SK-N-SH treated with all-trans-retinoic acid at 6 μM for 48 hours (cell line): ENCODE results near the gene MYDGF.

Source experiments
- ATAC-seq: fragments of 200-7000 bp; cut with Tn5 transposase; 3 replicates; pipeline ENCODE4 v1.9.1; 2020; ENCODE audit warnings: mild to moderate bottlenecking, moderate library complexity
- ARNTL ChIP-seq: fragments of 450-650 bp; formaldehyde crosslinking; IDR thresholded peaks from 2 replicates; pipeline ENCODE4 v1.5.0; 2020; ENCODE audit warnings: low read depth, mild to moderate bottlenecking, moderate library complexity, borderline replicate concordance
- BACH2 ChIP-seq: fragments of 250-450 bp; sonication (Bioruptor Pico); IDR thresholded peaks from 2 replicates; pipeline ENCODE4 v1.9.0; 2021; ENCODE audit warnings: mild to moderate bottlenecking, borderline replicate concordance
- CSDC2 ChIP-seq: fragments of 250-450 bp; sonication (Bioruptor Pico); IDR thresholded peaks from 2 replicates; pipeline ENCODE4 v1.5.0; 2020; ENCODE audit warnings: mild to moderate bottlenecking, moderate library complexity
- CSRNP3 ChIP-seq: fragments of 250-450 bp; sonication (Bioruptor Pico); IDR thresholded peaks from 2 replicates; pipeline ENCODE4 v1.5.1; 2021; ENCODE audit warnings: mild to moderate bottlenecking, moderate library complexity
- ESRRG ChIP-seq: fragments of 250-450 bp; sonication (Bioruptor Pico); IDR thresholded peaks from 2 replicates; pipeline ENCODE4 v1.6.1; 2021; ENCODE audit warnings: mild to moderate bottlenecking
- ISL1 ChIP-seq: fragments of 250-450 bp; sonication (Bioruptor Pico); IDR thresholded peaks from 2 replicates; pipeline ENCODE4 v2.1.2; 2022; ENCODE audit warnings: mild to moderate bottlenecking, moderate library complexity
- OSR1 ChIP-seq: fragments of 250-450 bp; sonication (Bioruptor Pico); IDR thresholded peaks from 2 replicates; pipeline ENCODE4 v1.8.0; 2022; ENCODE audit warnings: moderate library complexity, mild to moderate bottlenecking, inconsistent platforms
- POU6F1 ChIP-seq: fragments of 250-450 bp; sonication (Bioruptor Pico); IDR thresholded peaks from 2 replicates; pipeline ENCODE4 v1.8.0; 2021; ENCODE audit warnings: low read depth, mild to moderate bottlenecking, moderate library complexity, borderline replicate concordance
- PPARA ChIP-seq: fragments of 250-450 bp; sonication (Bioruptor Pico); IDR thresholded peaks from 2 replicates; pipeline ENCODE4 v1.5.0; 2020; ENCODE audit warnings: mild to moderate bottlenecking, borderline replicate concordance
- RARB ChIP-seq: fragments of 250-450 bp; sonication (Bioruptor Pico); IDR thresholded peaks from 2 replicates; pipeline ENCODE4 v1.8.0; 2021; ENCODE audit warnings: mild to moderate bottlenecking, moderate library complexity
- TCF4 ChIP-seq: fragments of 250-450 bp; sonication (Bioruptor Pico); IDR thresholded peaks from 2 replicates; pipeline ENCODE4 v1.8.0; 2021; ENCODE audit warnings: mild to moderate bottlenecking, moderate library complexity, borderline replicate concordance
- TOX ChIP-seq: fragments of 250-450 bp; sonication (Bioruptor Pico); IDR thresholded peaks from 2 replicates; pipeline ENCODE4 v1.8.0; 2021; ENCODE audit warnings: mild to moderate bottlenecking, moderate library complexity, borderline replicate concordance
- TSHZ2 ChIP-seq: fragments of 250-450 bp; sonication (Bioruptor Pico); IDR thresholded peaks from 2 replicates; pipeline ENCODE4 v1.5.0; 2020; ENCODE audit warnings: mild to moderate bottlenecking, moderate library complexity
- ZC3H10 ChIP-seq: fragments of 250-450 bp; sonication (Bioruptor Pico); IDR thresholded peaks from 2 replicates; pipeline ENCODE4 v1.5.1; 2021; ENCODE audit warnings: mild to moderate bottlenecking, moderate library complexity
- ZFP3 ChIP-seq: fragments of 250-450 bp; sonication (Bioruptor Pico); IDR thresholded peaks from 2 replicates; pipeline ENCODE4 v1.5.0; 2020; ENCODE audit warnings: mild to moderate bottlenecking, moderate library complexity
- ZFP30 ChIP-seq: fragments of 450-650 bp; formaldehyde crosslinking; IDR thresholded peaks from 2 replicates; pipeline ENCODE4 v1.5.0; 2022; ENCODE audit warnings: mild to moderate bottlenecking, moderate library complexity
- ZNF565 ChIP-seq: fragments of 450-650 bp; formaldehyde crosslinking; conservative IDR thresholded peaks from 2 replicates; pipeline ENCODE4 v1.5.0; 2020; ENCODE audit warnings: low read depth, mild to moderate bottlenecking, moderate library complexity
- ZNF70 ChIP-seq: fragments of 450-650 bp; formaldehyde crosslinking; IDR thresholded peaks from 2 replicates; pipeline ENCODE4 v1.5.0; 2020; ENCODE audit warnings: mild to moderate bottlenecking, moderate library complexity
- ZNF8 ChIP-seq: fragments of 450-650 bp; formaldehyde crosslinking; IDR thresholded peaks from 2 replicates; pipeline ENCODE4 v1.5.0; 2020; ENCODE audit warnings: mild to moderate bottlenecking, moderate library complexity
- TF ChIP-seq, protein P1 (sequence below): fragments of 250-450 bp; sonication (Bioruptor Pico); IDR thresholded peaks from 2 replicates; pipeline ENCODE4 v1.8.0; 2020; ENCODE audit warnings: mild to moderate bottlenecking, moderate library complexity, borderline replicate concordance
- TF ChIP-seq, protein P2 (sequence below): fragments of 250-450 bp; sonication (Bioruptor Pico); IDR thresholded peaks from 2 replicates; pipeline ENCODE4 v1.5.1; 2020; ENCODE audit warnings: low read depth, mild to moderate bottlenecking, moderate library complexity

The MYDGF gene

DNA sequence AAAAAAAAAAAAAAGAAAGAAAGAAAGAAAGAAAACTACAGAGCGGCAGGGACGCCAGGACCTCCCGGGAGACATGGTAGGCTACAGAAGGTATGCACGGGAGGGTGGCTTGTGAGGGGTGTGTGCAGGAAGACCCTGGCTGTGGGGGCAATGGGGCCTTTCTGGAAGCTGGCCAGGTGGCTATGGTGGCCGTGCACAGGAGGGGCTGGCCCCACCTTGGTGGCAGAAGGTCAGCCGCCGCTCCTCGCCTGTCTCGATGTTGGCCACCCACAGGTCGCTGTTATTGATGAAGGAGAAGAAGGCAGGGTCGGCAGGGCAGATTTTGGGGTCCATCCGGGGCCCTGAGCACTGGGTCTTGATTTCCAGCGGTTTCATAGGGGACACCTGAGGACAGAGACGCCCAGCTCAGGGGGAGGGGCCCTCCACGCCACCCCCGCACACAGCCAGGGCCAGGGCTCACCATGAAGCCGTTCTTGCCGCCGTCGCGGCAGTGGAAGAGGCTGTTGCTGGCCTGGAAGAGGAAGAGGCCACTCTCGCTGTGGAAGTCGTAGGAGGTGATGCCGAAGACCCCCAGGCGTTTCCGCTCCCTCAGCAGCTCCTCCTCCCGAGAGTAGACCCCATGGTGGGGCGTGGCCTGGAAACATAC lies 33.7 kb upstream of the MYDGF start (continued):
- TF ChIP-seq, protein P1, sequence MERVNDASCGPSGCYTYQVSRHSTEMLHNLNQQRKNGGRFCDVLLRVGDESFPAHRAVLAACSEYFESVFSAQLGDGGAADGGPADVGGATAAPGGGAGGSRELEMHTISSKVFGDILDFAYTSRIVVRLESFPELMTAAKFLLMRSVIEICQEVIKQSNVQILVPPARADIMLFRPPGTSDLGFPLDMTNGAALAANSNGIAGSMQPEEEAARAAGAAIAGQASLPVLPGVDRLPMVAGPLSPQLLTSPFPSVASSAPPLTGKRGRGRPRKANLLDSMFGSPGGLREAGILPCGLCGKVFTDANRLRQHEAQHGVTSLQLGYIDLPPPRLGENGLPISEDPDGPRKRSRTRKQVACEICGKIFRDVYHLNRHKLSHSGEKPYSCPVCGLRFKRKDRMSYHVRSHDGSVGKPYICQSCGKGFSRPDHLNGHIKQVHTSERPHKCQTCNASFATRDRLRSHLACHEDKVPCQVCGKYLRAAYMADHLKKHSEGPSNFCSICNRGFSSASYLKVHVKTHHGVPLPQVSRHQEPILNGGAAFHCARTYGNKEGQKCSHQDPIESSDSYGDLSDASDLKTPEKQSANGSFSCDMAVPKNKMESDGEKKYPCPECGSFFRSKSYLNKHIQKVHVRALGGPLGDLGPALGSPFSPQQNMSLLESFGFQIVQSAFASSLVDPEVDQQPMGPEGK (CRISPR knock-in tag), result no peak
- TF ChIP-seq TSHZ2 (CRISPR knock-in tag), result no peak
- no peak for TF ChIP-seq CSRNP3 (CRISPR knock-in tag)

DNA sequence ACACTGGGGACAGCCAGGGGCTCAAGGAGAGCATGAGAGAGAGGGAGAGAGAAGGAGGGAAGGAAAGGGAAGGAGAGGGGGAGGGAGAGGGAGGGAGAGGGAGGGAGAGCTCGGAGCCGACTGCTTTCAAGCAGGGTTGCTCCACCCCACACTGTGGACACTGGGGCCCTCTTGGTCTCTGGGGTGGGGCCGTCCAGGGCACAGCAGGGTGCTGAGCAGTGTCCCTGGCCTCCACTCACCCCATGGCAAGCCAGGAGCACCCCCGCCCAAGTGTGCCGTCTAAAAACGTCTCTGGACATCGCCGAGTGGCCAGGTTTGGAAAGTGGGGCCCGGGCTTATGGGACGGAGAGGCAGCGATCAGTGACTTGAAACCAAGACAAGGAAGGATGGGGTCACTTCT lies 32.6 kb upstream of the MYDGF start:
- TF ChIP-seq OSR1 (CRISPR knock-in tag), result no peak
- no peak for TF ChIP-seq RARB
- TF ChIP-seq TCF4 (CRISPR knock-in tag), result no peak
- no peak for TF ChIP-seq ZNF565 (CRISPR knock-in tag)
- TF ChIP-seq ARNTL (CRISPR knock-in tag), result no peak
- TF ChIP-seq ESRRG (CRISPR knock-in tag), result no peak
- TF ChIP-seq, protein P2, sequence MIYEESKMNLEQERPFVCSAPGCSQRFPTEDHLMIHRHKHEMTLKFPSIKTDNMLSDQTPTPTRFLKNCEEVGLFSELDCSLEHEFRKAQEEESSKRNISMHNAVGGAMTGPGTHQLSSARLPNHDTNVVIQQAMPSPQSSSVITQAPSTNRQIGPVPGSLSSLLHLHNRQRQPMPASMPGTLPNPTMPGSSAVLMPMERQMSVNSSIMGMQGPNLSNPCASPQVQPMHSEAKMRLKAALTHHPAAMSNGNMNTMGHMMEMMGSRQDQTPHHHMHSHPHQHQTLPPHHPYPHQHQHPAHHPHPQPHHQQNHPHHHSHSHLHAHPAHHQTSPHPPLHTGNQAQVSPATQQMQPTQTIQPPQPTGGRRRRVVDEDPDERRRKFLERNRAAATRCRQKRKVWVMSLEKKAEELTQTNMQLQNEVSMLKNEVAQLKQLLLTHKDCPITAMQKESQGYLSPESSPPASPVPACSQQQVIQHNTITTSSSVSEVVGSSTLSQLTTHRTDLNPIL (CRISPR knock-in tag), result no peak
- TF ChIP-seq ISL1 (CRISPR knock-in tag), result no peak
- TF ChIP-seq ZNF8 (CRISPR knock-in tag), result no peak
- TF ChIP-seq PPARA, result no peak
- TF ChIP-seq ZC3H10 (CRISPR knock-in tag), result no peak
- no peak for TF ChIP-seq BACH2 (CRISPR knock-in tag)
- TF ChIP-seq CSRNP3 (CRISPR knock-in tag), result no peak
- no peak for TF ChIP-seq ZFP3 (CRISPR knock-in tag)
- TF ChIP-seq ZNF70, result no peak
- TF ChIP-seq, protein P1 (CRISPR knock-in tag), result no peak
- TF ChIP-seq POU6F1 (CRISPR knock-in tag), result no peak
- no peak for TF ChIP-seq TOX
- no peak for TF ChIP-seq ZFP30 (CRISPR knock-in tag)
- no peak for TF ChIP-seq CSDC2 (CRISPR knock-in tag)
- no peak for ATAC-seq
